ENCODE measurements around the gene FBXW8.

GRCh38 chr12:116898669-116899068 is 12.1 kb upstream of the FBXW8 start:
- TF ChIP-seq ESRRG (CRISPR knock-in tag; IDR thresholded peaks at IDR 0.05) = no peak
- no peak for TF ChIP-seq CREB5 (CRISPR knock-in tag; IDR thresholded peaks at IDR 0.05; ENCODE audit: low read depth)
- no peak for TF ChIP-seq TOX (CRISPR knock-in tag; IDR thresholded peaks at IDR 0.05; ENCODE audit: borderline replicate concordance)
- TF ChIP-seq SNAI2 (CRISPR knock-in tag; IDR thresholded peaks at IDR 0.05) = no peak
- no peak for TF ChIP-seq CSRNP3 (CRISPR knock-in tag; IDR thresholded peaks at IDR 0.05)
